GM12875 (cell line): ENCODE measurements around the gene GLRA3.

Experiments used
- H3K4me3 ChIP-seq: one replicate; pipeline ENCODE4 v1.5.1; 2011; ENCODE audit warnings: low read depth, low read length, control low read depth
- CTCF ChIP-seq: IDR thresholded peaks from 2 replicates; pipeline ENCODE4 v1.5.1; 2011; ENCODE audit warnings: low read depth, mild to moderate bottlenecking, control low read depth, inconsistent platforms, low read length, moderate library complexity, borderline replicate concordance; ENCODE audit not compliant: insufficient read depth

GLRA3 gene

DNA sequence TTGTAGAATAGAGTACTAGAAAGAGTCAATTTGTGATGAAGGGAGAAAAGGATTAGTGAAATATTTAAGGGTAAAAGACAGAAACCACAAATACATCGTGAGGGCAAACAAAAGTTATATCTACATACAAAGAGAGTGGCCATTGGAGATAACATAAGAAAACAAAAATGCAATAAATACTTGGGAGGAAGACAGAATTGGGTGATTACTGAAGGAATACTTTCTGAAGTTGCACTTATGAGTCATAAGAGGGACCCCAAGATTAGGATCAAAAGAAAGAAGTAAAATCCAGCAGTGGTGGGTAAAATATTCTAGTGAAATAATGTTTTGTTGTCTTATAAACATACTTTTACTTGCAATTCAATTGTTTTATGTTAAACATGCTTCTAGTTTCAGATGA is 53.7 kb downstream of the GLRA3 start:
- no peak overlapping the region for H3K4me3 ChIP-seq
- no peak for TF ChIP-seq CTCF

GRCh38 chr4:174764105-174764729 is 64.8 kb downstream of the GLRA3 start:
- H3K4me3 ChIP-seq = no peak overlapping the region
- peak; percentile 18; the same call in 1 of the 2 replicates for TF ChIP-seq CTCF

DNA sequence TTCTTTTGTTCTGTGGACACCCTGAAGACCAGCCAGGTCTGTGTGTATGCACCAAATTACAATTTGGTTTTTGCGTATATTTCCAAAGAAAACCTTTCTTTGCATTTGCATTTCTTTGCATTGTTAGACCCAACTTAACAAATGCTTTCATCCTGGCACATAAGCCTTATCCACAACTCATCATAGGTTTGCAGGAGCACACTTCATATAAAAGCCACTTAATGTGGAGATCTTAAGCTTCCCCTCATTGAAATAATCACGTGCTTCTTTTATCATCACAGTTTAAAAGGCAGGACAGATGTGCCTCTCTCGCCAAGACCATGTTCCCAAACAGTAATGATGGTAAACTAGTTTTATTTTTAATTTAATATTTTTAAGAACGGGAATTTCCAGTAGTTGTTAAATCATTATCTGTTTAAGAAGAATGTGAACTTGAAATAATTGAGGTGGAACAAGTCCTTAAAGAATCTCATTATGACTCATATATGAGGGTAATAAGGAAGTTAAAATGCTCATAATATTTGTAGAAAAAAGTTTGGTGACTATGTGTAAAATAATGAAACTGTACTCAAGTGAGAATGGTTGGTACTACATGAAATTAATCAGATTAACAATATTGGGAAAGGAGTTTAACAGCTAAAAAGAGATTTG is 65.5 kb downstream of the GLRA3 start:
- TF ChIP-seq CTCF = no peak
- H3K4me3 ChIP-seq = no peak overlapping the region

DNA sequence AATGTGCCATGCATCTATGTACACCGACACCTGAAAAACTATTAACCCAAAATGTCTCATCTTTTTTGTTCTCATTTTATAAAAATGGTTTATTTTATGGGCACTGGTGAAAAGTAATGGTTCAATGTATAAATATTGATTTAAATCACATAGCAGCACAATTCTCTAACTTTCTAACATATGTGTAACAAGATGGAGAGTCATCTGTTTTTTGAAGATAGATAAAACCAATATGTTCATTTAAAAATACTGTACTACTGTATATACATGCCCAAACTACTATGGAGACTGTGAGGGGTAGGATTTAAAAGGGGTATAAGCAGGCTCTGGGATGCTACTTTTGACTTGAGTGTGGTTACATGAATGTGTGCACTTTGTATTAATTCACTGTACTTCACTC is 67.6 kb downstream of the GLRA3 start:
- H3K4me3 ChIP-seq = no peak overlapping the region
- TF ChIP-seq CTCF = no peak

GRCh38 chr4:174757736-174758135 is 71.3 kb downstream of the GLRA3 start:
- TF ChIP-seq CTCF = no peak
- no peak overlapping the region for H3K4me3 ChIP-seq

GRCh38 chr4:174753021-174753420 is 76.0 kb downstream of the GLRA3 start:
- TF ChIP-seq CTCF = no peak

DNA sequence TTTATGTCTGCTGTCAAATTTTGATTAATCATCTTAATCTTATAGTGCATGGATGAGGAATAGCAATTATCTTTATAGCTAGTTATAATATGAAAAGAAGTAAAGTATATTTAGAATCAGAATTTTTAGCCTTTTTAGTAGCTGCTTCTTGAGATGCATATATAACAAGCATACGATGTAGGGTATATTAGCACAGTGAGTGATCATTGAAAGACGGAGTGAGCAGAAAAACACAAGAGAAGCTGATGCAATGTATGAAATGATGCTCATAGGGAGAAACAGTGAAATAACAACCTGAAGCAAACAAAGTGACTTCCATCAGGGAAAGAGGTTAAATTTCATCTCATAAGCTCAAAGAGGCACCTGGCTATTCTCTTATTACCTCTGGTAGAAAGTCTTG is 77.0 kb downstream of the GLRA3 start:
- TF ChIP-seq CTCF = no peak
- no peak overlapping the region for H3K4me3 ChIP-seq

More at GRCh38 chr4:174753021-174753420, 76.0 kb downstream of the GLRA3 start:
- no peak overlapping the region for H3K4me3 ChIP-seq
